ENCODE data around the gene RAC2.

DNA sequence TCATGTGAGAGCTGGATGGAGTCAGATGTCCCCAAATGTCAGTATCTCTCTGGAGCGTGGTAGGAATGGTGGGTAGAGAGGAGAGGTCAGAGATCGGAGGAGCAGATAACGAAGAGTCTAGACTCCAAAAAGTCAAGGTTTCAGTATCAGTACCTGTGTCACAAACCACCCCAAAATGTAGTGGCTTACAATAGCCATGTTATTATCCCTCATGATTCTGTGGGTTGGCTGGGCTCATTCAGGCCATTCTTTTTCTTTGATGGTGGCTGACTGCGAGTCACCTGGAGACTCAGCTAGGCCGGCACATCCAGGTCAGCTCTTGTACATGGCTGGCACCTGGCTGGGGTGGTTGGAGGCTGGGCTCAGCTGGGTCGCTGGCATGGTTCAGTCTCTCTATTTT lies 24.5 kb downstream of the RAC2 start:
- TF ChIP-seq POLR2A (IDR thresholded peaks at IDR 0.05; ENCODE audit: low read depth, low read length) (0 out of 2 replicates have a peak, but pooled peaks have one; percentile 19), TAF1 (IDR thresholded peaks at IDR 0.05; ENCODE audit: borderline replicate concordance, low read depth, low read length) (no peak), POLR2AphosphoS5 (IDR thresholded peaks at IDR 0.05; ENCODE audit: low read depth, low read length) (no peak)
